ENCODE results near the gene THAP3. TPM values are rescaled to one million over a fixed set of nuclear protein-coding genes. Genes with fewer than 3 reads are reported as not detected.
A peak's percentile ranks its signal among the peaks of the same experiment; 100 is the strongest.
"Not testable (repeated sequence)": the region's sequence is repeated elsewhere in the genome, so short reads cannot be mapped to it uniquely, and the experiment has no call there.

Gene THAP3
- total RNA-seq, 1 experiment from 2014 or later: 35.5 TPM

DNA sequence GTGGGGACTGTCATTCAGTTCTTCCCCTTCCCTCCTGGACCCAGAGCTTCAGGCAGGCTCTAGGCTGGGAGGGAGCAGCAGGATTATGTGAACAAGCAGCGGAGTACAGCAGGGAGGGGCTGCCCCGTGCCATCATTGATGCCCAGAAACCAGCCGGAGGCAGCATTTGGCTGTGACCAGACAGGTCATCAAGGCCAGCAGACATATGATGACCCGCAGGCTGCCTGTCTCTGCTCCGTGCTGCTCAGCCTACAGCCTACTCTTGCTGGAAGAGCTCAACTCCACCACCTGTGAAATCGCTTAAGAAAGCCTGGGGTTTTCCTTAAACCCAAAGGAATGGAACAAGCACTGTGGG lies 26.9 kb upstream of the THAP3 start:
- no peak for DNase-seq
- H3K9me3 ChIP-seq (replicated peaks): no peaks in the 10 kb centered on the region
- H3K27ac ChIP-seq: no peak overlapping the region
- no peak overlapping the region for H3K4me3 ChIP-seq
- 0 out of 2 replicates have a peak, but pooled peaks cover 3% of the 10 kb centered on the region for H3K4me1 ChIP-seq
- H3K27me3 ChIP-seq: no peaks in the 10 kb centered on the region
- peaks cover 63% of the 10 kb centered on the region for H3K36me3 ChIP-seq

DNA sequence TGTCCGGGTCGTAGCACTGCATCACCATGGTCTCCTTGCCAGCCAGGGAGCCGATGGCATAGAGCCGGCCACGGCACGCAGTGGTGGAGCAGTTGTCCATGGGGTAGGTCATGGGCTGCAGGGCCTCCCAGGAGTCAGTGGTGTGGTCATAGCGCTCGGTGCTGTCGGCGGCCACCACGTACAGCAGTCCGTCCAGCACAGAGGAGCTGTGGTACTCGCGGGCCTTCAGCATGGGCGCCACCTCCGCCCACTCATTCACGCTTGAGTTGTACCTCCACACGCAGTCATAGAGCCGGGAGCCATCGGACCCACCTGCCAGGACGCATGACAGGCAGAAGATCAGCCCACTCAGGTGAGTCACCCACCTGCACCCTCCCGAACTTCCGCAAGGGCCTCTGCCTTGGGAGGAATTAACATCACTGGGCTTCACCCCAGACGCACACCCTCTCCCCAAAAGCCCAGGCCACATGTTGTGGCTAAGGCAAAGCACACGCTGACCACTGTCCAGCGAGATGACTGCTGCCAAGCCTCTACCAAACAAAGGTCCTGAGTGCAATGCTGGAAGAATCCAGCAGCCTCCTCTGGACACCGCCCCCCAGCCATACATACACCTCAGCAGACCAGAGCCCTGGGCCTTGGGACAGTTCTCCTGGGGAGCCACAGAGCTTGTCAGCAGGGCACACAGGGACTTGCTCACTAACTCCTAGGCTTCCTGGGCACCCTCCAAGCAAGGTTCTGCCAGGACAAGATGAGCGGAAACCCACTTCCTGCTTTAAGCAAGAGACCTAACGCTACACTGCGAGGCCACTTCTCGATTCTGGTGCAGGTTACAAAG lies 25.3 kb upstream of the THAP3 start:
- H3K27me3 ChIP-seq: no peaks in the 10 kb centered on the region
- H3K4me1 ChIP-seq: 0 out of 2 replicates have a peak, but pooled peaks cover 3% of the 10 kb centered on the region
- DNase-seq: no peak
- no peaks in the 10 kb centered on the region for H3K9me3 ChIP-seq (replicated peaks)
- no peak overlapping the region for H3K4me3 ChIP-seq
- H3K36me3 ChIP-seq: peaks cover 47% of the 10 kb centered on the region
- H3K27ac ChIP-seq: no peak overlapping the region

DNA sequence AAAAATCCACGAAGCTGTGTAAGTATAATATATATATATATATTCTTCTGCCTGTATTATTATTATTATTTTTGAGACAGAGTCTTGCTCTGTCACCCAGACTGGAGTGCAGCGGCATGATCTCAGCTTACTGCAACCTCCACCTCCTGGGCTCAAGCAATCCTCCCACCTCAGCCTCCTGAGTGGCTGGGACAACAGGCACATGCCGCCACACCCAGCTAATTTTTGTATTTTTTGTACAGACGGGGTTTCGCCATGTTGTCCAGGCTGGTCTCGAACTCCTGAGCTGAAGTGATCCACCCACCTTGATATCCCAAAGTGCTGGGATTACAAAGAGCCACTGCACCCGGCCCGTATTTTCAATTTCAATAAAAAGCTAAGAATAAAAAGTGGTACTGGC lies 24.7 kb upstream of the THAP3 start:
- Histone ChIP-seq H3K36me3 (peaks cover 41% of the 10 kb centered on the region), H3K4me3 (peak overlapping the region; percentile 79)
- not testable (repeated sequence) for H3K27me3 ChIP-seq; H3K9me3 ChIP-seq (replicated peaks); H3K27ac ChIP-seq; DNase-seq; H3K4me1 ChIP-seq

DNA sequence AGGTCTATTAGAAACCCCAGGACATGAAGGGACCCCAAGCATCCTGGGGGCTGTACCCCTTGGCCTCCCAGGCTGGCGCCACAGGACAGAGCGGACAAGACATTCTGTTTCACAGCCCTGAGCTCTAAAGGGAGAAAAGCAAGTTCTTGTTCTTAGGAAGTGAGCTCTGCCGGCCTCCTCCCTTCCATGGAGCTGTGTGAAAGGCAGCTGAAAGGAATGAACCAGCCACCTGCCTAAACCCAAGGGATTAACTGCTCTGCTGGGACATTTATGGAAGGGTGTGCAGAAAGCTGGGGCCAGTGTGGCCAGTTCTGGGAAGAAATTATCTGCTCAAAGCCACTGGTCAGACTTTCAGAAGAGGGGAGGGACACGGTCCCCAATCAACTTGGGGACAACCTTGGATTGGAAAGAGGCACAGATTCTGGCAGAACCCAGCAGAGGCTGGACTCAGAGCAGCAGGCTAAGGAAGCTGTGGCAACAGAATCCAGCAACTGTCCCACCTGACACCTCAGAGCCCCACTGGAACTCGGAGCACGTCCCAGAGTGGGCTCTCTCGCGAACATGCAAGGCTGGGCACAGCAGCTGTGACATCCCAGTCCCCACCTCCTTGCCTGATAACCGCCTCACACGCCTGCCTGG lies 24.1 kb upstream of the THAP3 start:
- Histone ChIP-seq H3K27ac (peak overlapping the region; percentile 99), H3K36me3 (peaks cover 36% of the 10 kb centered on the region), H3K27me3 (no peaks in the 10 kb centered on the region), H3K4me3 (peak overlapping the region; percentile 79), H3K9me3 (replicated peaks) (no peaks in the 10 kb centered on the region), H3K4me1 (0 out of 2 replicates have a peak, but pooled peaks cover 10% of the 10 kb centered on the region)
- DNase-seq: peak; percentile 60 to 78

DNA sequence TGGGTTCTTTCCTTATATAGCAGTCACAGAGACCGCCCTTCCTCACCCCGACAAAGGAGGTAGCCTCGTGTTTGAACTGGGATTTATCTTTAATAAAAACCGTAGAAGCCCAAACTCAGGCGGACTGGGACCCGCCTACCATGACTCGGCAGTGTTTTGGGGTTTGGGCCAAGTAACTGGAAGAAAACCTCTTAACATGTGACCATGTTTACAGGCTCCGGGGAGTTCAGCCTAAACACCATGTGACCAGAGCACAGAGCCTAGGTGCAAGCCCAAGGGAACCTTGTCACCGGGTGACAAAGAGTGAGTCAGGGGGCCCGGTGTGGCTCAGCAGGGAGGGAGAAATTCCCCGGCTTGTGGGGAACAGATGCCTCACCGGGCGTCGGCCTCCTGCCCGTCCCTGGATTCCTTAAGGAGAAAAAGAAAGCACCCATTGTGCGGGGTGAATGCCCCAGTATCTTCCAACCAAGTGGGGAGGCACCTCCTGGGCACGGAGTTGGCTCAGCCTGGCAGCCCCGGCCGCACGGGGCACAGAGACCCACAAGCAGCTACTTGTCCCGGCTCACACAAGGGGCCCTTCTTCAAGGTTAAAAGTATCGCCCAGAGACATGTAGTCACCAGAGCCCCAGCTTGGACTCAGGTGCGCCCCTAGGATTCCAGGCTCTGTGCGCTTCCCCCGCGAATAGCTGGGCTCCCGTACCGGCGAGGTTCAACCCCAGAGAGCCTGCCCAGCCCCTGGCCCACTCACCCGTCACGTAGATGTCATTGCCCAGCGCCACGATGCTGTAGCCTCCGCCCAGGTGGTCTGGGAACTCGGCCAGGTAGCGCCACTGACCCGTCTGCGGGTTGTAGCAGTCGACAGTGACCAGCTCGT lies 23.4 kb upstream of the THAP3 start:
- peak; percentile 47 to 64 for DNase-seq
- peak overlapping the region; percentile 99 for H3K27ac ChIP-seq
- 0 out of 2 replicates have a peak, but pooled peaks cover 10% of the 10 kb centered on the region for H3K4me1 ChIP-seq

DNA sequence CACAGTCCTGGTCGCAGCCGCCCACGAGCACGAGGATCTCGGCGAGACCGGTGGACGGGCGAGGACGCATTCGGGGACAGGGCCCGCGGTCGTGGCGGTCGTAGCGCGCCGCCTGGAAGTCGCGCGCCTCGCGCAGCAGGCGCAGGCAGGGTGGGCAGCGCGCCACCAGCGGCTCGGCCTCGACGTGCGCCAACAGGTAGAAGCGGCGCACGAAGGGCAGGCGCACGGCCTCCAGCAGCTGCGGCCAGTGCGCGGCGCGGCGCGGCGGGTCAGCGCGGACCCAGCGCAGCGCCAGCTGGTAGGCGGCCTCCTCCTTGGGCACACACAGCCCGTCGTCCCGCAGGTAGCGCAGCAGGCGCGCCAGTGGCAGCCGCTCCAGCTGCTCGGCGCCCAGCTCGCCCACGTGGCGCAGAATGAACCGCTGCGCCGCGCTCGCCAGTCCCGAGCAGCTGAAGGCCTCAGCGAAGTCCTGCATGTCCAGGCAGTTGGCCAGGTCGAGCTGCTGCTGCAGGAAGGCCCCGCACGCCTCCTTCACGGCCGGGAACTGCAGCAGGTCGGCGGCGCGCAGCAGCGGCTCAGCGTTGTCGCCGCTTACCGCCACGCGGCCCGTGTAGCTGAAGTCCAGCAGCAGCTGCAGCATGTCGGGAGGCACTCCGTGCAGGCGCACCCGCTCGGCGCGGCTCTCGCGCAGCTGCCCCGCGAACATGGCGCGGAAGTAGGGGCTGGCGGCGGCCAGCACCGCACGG lies 22.6 kb upstream of the THAP3 start:
- peaks cover 21% of the 10 kb centered on the region for H3K36me3 ChIP-seq
- DNase-seq: peak; percentile 87 to 88
- peak overlapping the region; percentile 99 for H3K27ac ChIP-seq
- peak overlapping the region; percentile 79 for H3K4me3 ChIP-seq
- H3K4me1 ChIP-seq: 0 out of 2 replicates have a peak, but pooled peaks cover 10% of the 10 kb centered on the region
- H3K27me3 ChIP-seq: no peaks in the 10 kb centered on the region
- H3K9me3 ChIP-seq (replicated peaks): no peaks in the 10 kb centered on the region

More for the DNA sequence above, 23.4 kb upstream of the THAP3 start:
- Histone ChIP-seq H3K27me3 (no peaks in the 10 kb centered on the region), H3K36me3 (peaks cover 30% of the 10 kb centered on the region), H3K9me3 (replicated peaks) (no peaks in the 10 kb centered on the region), H3K4me3 (peak overlapping the region; percentile 79)

DNA sequence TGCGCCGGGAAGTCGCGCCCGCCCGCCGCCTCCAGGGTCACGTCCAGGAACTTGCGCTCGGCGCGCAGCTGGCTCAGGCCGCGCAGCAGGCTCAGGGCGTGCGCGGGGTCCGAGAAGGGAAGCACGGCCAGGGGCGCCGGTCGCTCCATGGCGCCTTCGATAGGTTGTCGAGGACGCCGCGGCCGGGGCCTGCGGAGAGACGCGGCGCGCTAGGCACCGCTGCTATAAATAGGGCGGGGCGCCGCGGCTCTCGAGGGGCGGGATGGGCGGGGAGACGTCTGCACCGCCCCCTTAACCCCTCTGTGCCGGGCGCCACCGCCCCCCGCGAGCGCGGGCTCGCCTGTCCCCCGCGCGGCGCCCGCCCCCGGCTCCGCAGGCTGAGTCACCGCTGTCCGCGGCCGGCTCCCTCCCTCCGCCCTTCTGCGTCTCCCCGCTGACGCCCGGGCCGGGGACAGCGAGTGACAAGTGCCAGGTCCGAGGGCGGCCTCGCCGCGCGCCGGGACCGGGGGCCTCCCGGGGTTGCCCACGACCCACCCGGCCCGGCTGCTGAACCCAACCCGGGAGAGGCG lies 21.9 kb upstream of the THAP3 start, which contains the start of gene KLHL21:
TSS of gene KLHL21 (minus strand) at position 201 of the 569 bp plus-strand sequence. CDS start at position 149, 52 bp downstream.
- peak within 1 kb of the TSS; percentile 99 for H3K27ac ChIP-seq
- peak within 1 kb of the TSS; percentile 79 for H3K4me3 ChIP-seq
- DNase-seq: peak; percentile 92 to 96
- H3K36me3 ChIP-seq: peaks cover 15% of the 10 kb centered on the region
- no peaks in the 10 kb centered on the region for H3K27me3 ChIP-seq
- no peaks in the 10 kb centered on the region for H3K9me3 ChIP-seq (replicated peaks)
- H3K4me1 ChIP-seq: 0 out of 2 replicates have a peak, but pooled peaks cover 10% of the 10 kb centered on the region

DNA sequence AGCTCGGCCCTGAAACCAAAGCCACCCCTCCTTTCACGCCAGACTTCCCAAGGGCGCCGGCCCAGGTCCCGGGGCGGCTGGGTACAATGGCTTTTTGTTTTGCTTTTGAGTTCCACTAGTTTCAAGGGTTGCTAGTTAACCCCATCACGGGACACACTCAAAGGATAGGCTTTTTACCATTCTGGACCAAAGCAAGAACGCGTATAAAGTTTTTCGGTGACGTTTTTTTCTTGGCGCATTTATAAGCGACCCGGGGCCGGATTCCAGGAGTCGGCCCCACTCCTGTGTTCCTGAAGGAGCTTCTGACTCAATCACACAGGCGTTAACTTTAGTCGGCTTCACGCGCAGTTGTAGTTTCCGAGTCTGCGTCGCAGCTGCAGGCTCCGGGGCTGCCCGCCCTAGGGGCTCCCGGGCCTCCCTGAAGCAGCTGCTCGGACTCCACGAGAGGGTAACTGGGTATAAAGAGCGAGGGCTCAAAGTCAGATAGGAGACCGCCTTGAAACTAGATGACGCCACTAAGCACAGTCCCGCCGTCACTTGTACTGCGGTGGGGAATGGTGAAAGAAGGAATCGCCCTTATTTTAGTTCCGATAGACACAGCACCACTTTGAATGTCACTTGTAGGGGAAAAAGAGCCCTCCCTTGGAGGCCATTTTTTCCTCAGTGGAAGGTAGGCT lies 21.3 kb upstream of the THAP3 start:
- peak overlapping the region; percentile 99 for H3K27ac ChIP-seq
- no peaks in the 10 kb centered on the region for H3K27me3 ChIP-seq
- peak; percentile 94 to 96 for DNase-seq
- H3K9me3 ChIP-seq (replicated peaks): no peaks in the 10 kb centered on the region
- peaks cover 9% of the 10 kb centered on the region for H3K36me3 ChIP-seq
- 0 out of 2 replicates have a peak, but pooled peaks cover 10% of the 10 kb centered on the region for H3K4me1 ChIP-seq
- H3K4me3 ChIP-seq: peak overlapping the region; percentile 79

DNA sequence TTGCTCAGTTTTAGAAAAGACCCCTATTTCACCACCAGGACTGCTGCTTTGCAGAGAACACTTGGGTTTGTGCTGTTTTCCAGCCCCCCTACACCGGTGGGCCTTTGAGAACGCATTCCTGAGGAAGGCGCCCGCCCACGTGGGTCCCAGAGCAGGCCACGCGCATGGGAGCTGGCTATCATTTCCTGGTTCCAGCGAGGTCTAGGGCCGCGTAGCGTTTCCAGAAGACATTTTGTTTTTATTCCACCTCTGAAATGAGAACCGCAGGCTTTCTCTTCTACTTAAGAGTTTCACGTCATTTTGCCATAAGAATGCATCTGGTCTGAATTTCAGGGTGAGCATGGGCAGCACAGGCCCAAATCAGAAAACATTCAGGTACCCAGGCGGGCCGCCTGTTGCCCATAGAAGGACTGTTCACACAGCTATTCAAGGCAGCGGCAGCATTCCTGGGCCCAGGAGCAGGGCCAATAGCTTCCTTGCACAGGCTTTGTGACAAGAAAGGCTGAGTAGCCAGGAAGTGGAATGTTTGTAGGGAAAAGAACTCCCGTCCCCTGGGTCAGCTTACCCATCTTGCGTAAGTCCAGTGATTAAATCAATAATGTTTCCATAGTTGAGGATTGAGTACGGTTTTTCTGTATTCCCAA lies 20.6 kb upstream of the THAP3 start:
- Histone ChIP-seq H3K27me3 (no peaks in the 10 kb centered on the region), H3K4me3 (peak overlapping the region; percentile 79), H3K27ac (peak overlapping the region; percentile 99), H3K4me1 (0 out of 2 replicates have a peak, but pooled peaks cover 10% of the 10 kb centered on the region), H3K9me3 (replicated peaks) (no peaks in the 10 kb centered on the region), H3K36me3 (peaks cover 4% of the 10 kb centered on the region; the same call in 1 of the 2 replicates)
- DNase-seq: peak; percentile 86 to 89

DNA sequence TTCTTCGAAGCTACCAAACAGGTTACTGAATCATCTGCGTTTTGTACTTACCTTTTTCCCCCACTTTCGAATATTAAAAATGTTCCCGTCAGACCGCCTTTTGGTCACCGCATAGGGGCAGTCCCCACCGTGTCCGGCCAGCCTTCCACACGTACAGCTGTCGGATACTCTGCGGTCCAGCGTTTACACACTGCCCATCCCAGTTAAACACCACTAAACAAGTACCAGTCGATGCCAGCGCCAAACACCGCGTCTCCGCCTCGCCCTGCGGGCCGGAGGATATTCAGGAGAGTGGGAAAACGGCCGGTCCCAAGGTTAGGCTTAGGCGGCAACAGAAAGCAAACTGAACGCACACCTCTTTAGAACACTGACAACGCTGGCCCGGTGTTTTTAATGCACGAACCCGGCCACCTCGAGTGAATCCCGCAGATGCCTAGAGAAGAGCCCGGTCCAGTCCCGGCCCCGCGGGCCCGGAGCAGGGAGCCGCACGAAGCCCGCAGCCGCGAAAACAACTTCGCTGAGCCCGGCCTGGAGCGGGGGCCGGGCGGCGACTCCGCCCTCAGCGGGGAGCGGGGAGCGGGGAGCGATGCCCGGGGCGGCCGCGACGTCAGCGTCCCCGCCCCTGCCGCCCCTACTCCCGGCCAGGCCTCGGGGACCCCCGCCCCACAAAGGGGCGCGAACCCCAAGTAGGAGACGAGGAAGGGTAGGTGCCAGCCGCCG lies 11.9 kb upstream of the THAP3 start:
- Histone ChIP-seq H3K27me3 (no peaks in the 10 kb centered on the region), H3K36me3 (peaks cover 17% of the 10 kb centered on the region), H3K9me3 (replicated peaks) (no peaks in the 10 kb centered on the region), H3K4me3 (peak overlapping the region; percentile 99), H3K27ac (peak overlapping the region; percentile 37; the same call in 1 of the 2 replicates), H3K4me1 (peaks cover 11% of the 10 kb centered on the region)
- peak; percentile 66 to 72 for DNase-seq

DNA sequence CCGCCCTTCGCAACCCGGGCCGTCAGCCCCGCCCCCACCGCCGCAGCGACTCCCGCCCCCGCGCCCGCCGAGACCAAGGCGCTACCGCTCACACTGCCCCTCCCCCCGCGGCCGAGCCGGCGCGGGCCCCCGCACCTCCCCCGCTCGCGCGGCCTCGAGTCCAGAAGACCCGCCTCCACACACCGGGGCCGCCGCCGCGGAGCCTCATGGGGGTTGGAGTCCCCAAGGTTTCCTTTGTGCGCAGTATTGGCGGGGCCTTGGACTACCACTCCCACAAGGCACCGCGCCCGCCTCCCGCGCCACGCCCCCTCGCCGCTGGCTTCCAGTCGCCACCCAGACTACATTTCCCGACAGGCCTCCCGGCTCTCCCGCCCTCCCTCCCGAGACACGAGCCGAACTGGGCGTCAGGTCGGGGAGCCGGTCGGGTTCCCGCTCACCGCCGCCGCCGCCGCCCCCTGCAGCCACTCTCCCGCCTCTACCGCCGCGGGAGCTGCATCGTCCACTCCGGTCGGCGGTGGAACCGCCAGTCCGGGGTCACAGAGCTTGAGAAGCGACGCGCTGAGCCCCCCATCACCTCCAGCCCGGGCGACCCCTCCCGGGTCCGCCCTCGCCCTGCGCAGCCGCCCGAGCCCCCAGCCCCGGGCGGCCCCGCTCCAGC lies 11.2 kb upstream of the THAP3 start, which contains the start of gene PHF13:
TSS of gene PHF13 (plus strand) at position 371 of the 658 bp plus-strand sequence. CDS start 336 bp downstream, outside the sequence.
- DNase-seq: peak; percentile 100
- Histone ChIP-seq H3K4me1 (peaks cover 11% of the 10 kb centered on the region), H3K36me3 (peaks cover 21% of the 10 kb centered on the region), H3K4me3 (peak within 1 kb of the TSS; percentile 99), H3K27ac (peak within 1 kb of the TSS; percentile 68), H3K27me3 (no peaks in the 10 kb centered on the region), H3K9me3 (replicated peaks) (no peaks in the 10 kb centered on the region)
